Gastroesophageal sphincter (tissue), 3 donors: ENCODE results near the gene NPIPB13.
"Not testable (repeated sequence)": the region's sequence is repeated elsewhere in the genome, so short reads cannot be mapped to it uniquely, and the experiment has no call there.

Experiments
- CTCF ChIP-seq, 4 experiments: fragments of 200-600 bp in 2 of 4; fragments of 450-650 bp in 2 of 4; sonication (generic) in 1 of 4; IDR thresholded peaks; one replicate each; pipeline ENCODE4 v1.5.1; 2017 to 2019; ENCODE audit warnings: antibody characterized with exemption in 4 of 4, mild to moderate bottlenecking in 2 of 4, moderate library complexity in 2 of 4
- EP300 ChIP-seq: sonication (generic); formaldehyde crosslinking; IDR thresholded peaks from one replicate; pipeline ENCODE4 v1.6.1; 2017; ENCODE audit warnings: antibody characterized with exemption, mild to moderate bottlenecking
- POLR2A ChIP-seq, 2 donors: fragments of 450-650 bp; IDR thresholded peaks; one replicate each; pipeline ENCODE4 v1.6.1; 2017; ENCODE audit warnings: antibody characterized with exemption in 2 of 2, mild to moderate bottlenecking in 2 of 2, moderate library complexity in 1 of 2
- POLR2AphosphoS5 ChIP-seq: sonication (generic); formaldehyde crosslinking; IDR thresholded peaks from one replicate; pipeline ENCODE4 v1.6.1; 2017; ENCODE audit warnings: antibody characterized with exemption

- not testable (repeated sequence) for TF ChIP-seq CTCF (IDR thresholded peaks at IDR 0.05); POLR2A (IDR thresholded peaks at IDR 0.05); POLR2AphosphoS5; EP300
These were observed 34.1 kb upstream of the NPIPB13 start for GRCh38 chr16:30282357-30282756.
